NCI-H1105 treated with DMSO at 0.1 percent for 48 hours (cell line): ENCODE measurements around the gene LRCH4.

Experiments
- DNase-seq: peaks from one replicate; lab custom pipeline; 2025; lab: John Stamatoyannopoulos, UW

LRCH4 gene

GRCh38 chr7:100604976-100605911, 19.3 kb upstream of the LRCH4 start:
- no peak for DNase-seq

DNA sequence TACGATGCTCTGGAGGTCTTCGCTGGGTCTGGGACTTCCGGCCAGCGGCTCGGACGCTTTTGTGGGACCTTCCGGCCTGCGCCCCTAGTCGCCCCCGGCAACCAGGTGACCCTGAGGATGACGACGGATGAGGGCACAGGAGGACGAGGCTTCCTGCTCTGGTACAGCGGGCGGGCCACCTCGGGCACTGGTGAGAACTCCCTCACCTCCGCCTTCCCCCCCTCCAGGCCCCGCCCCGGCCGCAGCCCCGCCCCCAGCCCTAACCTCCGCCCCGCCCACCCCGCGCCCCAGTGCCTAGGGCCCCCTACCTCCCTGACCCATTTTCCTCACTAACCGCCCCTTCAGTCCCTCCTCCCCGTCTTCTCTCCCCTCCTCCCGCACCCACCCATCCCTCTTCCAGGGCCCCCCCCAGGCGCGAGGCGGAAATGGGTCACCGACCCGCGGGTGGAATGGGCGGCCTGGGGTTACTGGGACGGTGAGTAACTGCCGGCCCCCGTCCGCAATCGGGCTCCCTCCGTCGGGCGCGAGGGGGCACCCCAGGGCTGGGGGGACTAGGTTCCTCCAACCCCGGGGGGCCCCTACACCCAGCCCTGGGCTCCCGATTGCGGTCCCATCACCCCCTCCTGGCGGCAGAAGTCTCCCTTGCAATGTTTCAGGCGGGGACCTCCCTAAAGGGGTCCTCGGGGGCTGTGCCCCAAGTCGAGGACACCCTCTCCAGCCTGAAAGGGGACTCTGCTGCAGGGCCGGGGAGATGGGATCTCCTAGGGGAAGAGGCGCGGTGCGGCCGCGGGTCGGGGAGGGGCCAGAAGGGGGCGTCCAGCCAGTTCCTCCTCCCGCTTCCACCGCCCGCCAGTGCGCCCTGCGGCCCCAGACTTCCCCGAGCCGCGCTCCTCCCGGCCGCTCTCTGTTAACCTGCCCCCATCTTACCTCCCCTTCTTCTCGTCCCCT, 18.4 kb upstream of the LRCH4 start:
- DNase-seq, result peak; percentile 32

- DNase-seq, result no peak
Observed at GRCh38 chr7:100603726-100604027, 17.7 kb upstream of the LRCH4 start.

DNA sequence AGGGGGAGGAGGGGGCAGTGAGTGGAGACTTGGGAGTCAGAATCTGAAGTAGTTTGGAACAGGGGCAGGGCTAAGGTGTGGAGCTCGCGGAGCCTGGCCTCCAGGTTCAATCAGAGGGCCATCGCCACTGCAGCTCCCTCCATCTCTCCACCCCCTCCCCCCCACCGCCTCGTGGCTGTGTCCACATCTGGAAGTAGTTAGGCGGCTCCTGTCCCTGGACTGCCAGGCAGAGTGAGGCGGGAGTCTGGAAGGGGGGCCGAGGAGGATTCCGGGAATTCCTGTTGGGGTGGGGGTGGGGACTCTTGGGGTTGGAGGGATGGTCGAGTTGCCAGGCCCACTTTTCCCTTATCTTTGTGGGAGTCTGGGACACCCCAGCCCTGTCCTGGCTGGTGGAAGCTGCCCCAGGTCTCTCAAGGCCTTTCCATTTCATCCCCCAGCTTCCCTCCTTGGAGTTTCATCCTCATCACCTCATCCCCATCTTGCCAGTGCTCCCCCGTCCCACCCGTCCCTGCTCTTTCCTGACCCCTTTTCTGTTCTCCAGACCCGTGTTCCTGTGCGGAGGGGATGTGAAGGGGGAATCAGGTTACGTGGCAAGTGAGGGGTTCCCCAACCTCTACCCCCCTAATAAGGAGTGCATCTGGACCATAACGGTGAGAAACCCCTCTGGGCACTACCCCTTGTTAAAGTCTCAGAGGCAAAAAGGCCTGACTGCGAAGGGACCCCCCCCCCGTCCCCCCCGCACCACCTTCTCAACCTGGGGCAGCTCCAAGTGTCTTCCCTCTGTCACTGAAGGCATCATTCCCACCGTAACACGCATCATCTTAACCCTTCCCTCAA, 17.2 kb upstream of the LRCH4 start:
- no peak for DNase-seq

- DNase-seq, result no peak
Observed at GRCh38 chr7:100600730-100601038, 14.8 kb upstream of the LRCH4 start.

DNA sequence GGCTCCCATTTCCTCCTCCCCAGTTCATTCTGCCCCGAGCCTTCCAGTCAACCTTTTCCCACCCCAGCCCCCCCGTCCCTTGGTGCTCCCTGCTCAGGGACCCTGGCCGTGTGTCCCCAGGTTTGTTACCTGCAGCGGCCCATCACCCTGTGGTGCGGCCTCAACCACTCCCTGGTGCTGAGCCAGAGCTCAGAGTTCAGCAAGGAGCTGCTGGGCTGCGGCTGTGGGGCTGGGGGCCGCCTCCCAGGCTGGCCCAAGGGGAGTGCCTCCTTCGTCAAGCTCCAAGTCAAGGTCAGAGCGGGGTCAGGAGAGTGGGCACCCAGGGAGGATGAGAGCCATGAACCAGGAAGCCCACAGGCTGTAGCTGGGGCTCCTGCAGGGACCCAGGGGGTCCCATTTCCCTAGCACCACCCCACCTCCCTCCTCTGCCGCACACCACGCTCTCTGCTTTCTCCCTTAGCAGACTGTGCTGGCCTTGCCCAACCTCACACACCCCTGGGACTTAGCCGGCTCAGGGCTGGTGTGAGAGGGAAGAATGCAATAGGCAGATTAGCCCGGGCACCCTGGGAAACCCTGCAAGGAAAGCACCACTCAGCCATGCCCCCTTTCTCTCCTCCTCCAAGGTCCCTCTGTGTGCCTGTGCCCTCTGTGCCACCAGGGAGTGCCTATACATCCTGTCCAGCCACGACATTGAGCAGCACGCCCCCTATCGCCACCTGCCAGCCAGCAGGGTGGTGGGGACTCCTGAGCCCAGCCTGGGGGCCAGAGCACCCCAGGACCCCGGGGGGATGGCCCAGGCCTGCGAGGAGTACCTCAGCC, 14.2 kb upstream of the LRCH4 start:
- no peak for DNase-seq

DNA sequence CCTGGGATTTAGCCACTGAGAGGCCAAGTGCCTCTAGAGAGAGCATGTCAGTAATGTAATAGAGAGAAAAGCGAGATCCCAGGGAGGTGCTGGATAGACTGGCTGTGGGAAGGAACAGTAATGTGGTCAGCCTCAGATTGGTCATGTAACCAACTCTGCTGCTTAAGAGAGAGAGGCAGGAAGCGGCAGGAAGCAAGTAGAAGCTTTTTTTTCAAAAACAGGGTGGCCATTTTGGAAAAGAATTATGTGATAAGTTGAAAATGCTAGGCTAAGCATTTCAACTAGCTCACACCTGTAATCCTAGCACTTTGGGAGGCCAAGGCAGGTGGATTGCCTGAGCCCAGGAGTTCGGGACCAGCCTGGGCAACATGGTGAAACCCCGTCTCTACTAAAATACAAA, 12.5 kb upstream of the LRCH4 start:
- DNase-seq, result no peak

GRCh38 chr7:100595188-100595587, 9.3 kb upstream of the LRCH4 start:
- no peak for DNase-seq

GRCh38 chr7:100591596-100591995, 5.7 kb upstream of the LRCH4 start:
- no peak for DNase-seq

DNA sequence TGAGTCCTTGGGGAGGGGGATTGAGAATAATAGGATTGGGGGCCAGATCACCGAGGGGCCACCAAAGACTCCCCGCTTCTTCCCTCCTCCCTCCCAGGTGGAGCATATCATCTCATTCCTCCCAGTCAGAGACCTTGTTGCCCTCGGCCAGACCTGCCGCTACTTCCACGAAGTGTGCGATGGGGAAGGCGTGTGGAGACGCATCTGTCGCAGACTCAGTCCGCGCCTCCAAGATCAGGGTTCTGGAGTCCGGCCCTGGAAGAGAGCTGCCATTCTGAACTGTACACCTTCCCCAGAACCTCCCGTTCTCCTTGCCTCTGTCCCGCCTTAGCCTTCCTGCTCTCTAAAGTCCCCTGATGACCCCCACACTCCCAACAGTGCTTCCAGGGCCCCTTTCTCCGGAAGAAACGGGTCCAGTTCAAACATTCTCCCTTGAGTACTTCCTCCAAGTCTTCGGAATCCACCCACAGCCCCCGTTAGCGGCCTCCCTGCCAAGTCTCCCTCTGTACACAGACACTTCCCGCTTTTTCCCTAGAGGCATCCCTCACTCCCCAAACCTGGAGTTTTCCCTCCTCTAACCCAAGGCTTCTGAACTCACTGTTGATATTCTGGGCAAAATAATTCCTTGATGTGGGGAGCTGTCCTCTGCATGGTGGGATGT, 4.3 kb upstream of the LRCH4 start:
- no peak for DNase-seq

DNA sequence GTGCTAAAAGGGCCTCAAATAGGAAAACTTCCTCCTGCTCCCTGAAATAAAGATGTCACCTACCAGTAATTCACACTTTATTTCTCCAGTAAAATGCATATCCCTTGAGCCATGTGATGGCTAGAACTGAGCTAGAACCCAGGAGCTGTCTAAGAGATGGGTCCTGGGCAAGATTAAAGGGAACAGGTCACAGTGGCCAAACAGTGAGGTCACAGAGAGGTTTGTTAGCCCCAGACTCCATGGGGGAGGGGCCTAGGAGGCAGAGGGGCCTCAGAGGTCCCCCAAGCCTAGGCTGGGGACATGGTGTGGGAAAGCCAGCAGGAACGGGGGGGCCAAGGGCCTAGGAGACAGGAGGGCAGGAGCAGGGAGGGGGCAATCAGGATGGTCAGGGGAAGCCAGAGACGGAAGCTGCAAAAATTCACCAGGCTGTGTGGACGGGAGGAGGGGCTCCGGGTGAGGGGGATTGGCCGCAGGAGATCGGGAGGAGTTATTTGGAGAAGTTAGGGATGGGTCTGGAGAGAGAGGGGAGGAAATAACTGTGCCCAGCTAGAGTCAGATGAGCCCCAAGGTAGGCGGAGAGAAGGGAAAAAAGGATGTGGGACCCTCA, 3.5 kb upstream of the LRCH4 start:
- DNase-seq, result no peak

GRCh38 chr7:100588438-100588837, 2.5 kb upstream of the LRCH4 start:
- DNase-seq, result no peak

DNA sequence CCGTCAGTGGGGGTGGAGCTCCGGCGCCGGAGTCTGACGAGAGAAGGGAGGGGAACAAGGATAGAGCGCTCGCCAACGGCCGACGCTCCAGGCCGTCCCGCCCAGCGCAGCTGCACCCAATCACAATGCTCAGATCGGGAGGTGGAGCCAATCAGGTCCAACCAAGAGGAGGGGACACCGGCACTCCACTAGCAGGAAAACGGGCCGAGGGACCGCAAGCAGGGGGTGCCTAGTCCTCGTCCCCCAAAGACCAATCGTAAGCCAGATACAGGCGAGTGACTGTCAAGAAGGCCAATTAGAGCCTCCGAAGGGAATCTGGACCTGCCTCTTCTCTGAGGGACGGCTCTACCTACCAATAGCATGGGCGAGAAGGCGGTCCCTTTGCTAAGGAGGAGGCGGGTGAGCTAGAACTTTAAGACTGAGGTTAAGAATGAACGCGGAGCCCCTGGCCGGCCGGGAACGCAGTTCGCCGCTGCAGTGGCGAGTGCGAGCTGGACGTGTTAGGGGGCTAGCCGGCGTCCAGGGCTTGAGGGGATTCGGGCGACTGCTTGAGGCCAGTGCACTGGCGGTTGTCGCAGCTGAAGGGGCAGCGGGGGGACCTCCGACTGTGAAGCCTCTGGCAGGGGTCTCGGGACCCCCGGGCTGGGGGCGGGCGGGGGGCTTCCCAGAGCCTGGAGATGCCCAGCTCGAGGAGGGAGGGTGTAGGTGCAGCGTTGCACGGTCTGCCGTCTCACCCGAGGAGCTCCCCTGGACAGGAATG, 517 bp upstream of the LRCH4 start, which contains the start of gene FBXO24:
TSS of gene FBXO24 (plus strand) at position 63 of the 760 bp plus-strand sequence. CDS start at position 361, 298 bp downstream.
- DNase-seq, result peak; percentile 99

DNA sequence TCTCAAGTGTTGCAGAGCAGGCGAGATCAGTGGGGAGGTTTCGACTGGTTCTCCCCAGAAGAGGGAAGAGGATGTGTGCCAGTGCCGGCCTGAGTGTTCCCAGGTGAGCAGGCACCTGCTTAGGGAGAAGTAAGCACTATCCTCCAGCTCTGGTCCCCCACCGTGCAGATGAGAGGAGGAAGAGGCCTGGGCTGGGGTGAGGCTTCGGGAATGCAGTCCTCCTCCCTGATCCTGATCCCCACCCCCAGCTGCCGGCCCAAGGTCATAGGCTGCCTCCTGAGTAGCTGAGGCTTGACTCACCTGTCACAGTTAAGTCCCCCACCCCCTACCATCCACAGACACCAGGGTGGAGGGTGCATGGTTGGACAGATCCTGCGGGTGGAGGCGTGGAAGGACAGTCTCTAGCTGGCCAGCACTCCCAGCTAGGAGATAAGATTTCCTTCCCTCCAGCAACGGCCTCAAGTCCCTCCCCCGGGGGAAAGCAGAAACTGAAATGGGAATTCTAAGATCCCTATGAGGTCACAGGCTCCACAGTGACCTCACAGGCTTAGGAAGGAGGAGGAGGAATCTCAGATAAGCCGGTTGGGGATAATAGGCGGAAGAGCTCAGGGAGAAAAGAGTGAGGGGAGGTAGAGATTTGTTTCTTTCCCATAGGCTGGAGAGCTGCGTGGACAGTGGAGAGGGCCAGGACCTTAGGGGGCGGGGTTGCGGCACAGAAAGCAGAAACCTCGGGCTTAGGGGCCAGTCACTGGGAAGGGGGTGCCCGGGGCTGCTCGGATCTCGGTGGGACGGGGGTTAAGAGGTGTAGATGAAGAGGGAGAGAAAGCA, 1.0 kb downstream of the LRCH4 start:
- DNase-seq, result no peak

- no peak for DNase-seq
Observed at GRCh38 chr7:100584054-100584682, 1.8 kb downstream of the LRCH4 start.

- no peak for DNase-seq
Observed at GRCh38 chr7:100583132-100584053, 2.5 kb downstream of the LRCH4 start.

- DNase-seq, result no peak
Observed at GRCh38 chr7:100582650-100583049, 3.3 kb downstream of the LRCH4 start.
